GM19372 (cell line): ENCODE data around the gene COL1A2.

Experiments used
- ATAC-seq: cut with Tn5 transposase; IDR thresholded peaks from one replicate; pipeline ENCODE4 v1.9.1; 2021; ENCODE audit warnings: mild to moderate bottlenecking, low read depth, moderate library complexity; ENCODE audit not compliant: unreplicated experiment

The COL1A2 gene

GRCh38 chr7:94406696-94407095 is 12.0 kb downstream of the COL1A2 start:
- ATAC-seq, result no peak

GRCh38 chr7:94409200-94409948 is 14.7 kb downstream of the COL1A2 start:
- no peak for ATAC-seq

- ATAC-seq, result no peak
Measured at GRCh38 chr7:94410413-94411187, 15.9 kb downstream of the COL1A2 start.

GRCh38 chr7:94411188-94411466 is 16.4 kb downstream of the COL1A2 start:
- ATAC-seq, result no peak

DNA sequence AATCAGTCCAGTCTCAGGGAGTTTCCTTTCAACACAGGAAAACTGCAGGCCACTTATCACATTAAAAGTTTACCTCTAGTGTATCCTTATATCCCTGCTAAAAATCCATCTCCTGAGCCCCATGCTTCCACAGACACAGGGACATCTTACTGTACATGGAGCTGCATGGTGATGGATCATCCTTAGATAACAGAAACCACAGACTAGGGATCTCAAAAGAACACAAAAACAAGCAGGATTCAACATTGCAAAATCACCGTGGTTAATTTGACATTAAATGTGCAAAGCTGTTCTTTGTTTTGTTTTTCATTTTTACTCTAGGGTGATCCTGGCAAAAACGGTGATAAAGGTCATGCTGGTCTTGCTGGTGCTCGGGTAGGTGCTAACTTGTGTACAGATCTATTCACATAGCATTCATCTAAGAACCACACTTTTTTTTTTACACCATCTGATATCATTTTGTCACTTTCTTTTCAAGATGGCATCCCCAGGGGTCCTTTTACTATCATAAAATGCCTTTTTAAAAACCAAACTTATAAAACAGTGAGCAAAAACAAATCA is 18.1 kb downstream of the COL1A2 start:
- ATAC-seq, result no peak

DNA sequence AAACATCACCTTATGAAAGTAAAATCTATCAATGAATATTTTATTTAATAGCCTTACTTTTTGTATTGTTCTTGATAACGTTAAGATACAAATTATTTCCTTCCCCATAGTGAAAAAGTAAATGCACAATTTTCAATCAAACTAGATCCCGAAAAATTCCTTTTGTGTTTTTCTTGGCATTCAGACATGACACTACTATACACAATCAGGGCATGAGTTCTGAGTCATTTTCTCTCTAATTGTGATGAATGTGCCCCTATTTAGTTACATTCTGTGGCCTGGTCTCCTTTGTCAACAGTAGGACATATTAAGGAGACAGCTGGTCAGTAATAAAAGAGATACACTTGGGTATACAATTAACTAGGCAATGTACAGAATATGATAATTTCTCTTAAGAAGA is 19.8 kb downstream of the COL1A2 start:
- no peak for ATAC-seq

DNA sequence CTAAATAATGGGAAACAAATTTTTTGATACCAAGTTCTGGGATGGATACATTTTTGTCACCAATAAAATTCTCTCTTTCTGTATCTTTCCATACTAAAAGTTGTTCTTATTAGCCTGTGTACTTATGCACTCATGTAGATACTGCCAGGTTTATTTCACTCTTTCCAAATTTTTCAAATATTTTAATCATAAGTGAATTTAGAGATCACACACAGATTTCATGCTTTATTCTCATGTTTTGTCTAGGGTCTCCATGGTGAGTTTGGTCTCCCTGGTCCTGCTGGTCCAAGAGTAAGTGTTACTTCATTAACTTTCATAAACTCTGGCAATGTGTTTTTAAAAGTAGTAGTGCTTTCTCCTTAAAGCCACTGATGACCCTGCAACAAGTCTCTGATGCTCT is 20.3 kb downstream of the COL1A2 start:
- ATAC-seq, result no peak

DNA sequence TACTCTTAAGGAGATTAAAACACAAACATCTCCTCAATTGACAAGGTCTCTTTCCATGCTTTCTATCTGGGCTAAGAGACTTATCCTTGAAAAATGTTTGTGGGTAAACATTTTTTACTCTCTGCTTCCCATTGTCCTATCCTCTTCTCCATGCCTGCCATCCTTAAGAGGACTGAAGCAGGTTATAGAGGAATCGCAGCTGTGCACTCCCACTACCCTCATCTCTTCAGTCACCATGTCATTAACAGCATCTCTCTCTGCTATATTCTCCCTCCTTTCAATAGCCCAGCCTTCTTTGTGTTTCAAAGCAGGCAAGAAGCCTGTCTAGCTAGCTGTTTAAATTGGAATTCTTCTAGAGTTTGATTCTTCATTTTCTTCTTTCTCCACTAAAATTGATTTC is 22.6 kb downstream of the COL1A2 start:
- ATAC-seq, result no peak

GRCh38 chr7:94417901-94418300 is 23.2 kb downstream of the COL1A2 start:
- ATAC-seq, result no peak

DNA sequence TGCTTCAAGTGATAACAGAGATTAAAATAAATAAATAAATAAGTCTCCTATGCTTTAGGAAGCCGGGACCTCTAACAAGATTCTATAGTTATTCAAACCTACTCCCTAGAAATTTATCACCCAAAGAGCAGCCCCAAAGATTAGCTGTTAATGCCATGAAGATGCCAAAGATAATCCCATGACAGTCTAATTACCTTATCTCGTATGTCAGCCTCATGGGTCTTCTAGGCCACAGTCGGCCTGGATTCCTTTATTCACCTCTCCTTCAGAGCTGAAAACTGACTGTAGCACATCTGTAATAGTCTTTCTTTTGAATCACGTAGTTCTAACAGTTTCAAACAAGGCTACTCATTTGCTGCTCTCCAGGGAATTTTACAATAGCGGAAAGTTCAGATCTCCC is 24.2 kb downstream of the COL1A2 start:
- no peak for ATAC-seq

- no peak for ATAC-seq
Measured at GRCh38 chr7:94420328-94420727, 25.6 kb downstream of the COL1A2 start.

DNA sequence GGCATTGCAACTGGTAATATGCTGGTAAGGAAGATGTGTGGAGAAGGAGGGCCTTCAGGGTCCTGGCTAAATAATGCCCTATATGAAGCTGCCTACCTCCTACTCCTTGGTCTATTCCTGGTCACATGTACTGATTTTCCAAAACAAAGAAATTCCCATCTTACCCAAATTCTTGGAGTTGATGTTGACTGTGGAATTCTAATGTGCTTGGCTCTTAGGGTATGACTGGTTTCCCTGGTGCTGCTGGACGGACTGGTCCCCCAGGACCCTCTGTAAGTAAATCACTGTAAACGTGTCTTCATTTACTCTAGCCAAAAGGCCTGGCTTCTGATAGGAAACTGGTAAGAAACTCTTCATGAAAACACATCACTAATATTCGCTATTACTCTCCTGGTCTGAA is 27.0 kb downstream of the COL1A2 start:
- no peak for ATAC-seq

DNA sequence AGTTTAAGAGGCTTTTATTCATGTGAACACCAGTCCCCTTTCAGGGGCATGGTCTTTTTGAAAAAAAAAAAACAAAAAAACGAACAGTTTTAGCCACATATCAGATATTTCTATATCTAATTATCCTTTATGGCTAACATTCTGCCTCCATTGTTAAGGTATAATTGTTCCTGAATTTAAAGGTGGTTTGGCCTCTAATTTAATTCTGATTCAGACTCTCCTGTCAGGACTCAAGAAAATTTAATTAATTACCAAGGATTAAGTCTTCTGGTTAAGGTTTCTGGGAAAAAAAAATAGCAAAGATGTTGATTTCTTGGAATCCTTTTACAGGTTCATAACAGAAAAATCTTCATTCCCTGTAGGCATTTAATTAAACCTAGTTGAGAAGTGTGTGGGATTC is 27.4 kb downstream of the COL1A2 start:
- ATAC-seq, result no peak

DNA sequence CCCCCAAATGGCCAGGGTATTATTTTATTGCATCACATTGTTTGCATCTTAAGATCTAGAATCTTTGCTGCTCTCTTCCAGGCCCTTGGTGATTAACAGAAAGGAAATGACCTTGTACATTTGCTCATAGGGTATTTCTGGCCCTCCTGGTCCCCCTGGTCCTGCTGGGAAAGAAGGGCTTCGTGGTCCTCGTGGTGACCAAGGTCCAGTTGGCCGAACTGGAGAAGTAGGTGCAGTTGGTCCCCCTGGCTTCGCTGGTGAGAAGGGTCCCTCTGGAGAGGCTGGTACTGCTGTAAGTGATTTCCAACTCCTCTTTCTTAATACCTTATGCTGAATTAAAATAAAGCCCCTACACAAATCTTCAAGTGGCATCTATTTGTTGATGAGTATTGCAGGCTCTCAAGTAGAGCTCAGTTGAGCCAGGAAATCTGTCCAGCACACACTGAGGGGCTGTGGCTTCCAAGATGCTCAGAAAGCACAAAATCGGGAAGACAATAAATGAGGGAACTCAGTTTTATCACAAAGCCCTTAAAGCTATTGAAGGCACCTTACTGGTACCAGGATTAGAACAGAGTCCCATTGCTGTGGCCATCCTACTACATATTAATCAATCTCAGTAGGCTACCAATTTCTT is 28.2 kb downstream of the COL1A2 start:
- ATAC-seq, result no peak

- ATAC-seq, result no peak
Measured at GRCh38 chr7:94423863-94424735, 29.4 kb downstream of the COL1A2 start.

- ATAC-seq, result no peak
Measured at GRCh38 chr7:94425546-94425945, 30.9 kb downstream of the COL1A2 start.

- ATAC-seq, result no peak
Measured at GRCh38 chr7:94426980-94427875, 32.5 kb downstream of the COL1A2 start.

- ATAC-seq, result no peak
Measured at GRCh38 chr7:94429153-94429552, 34.5 kb downstream of the COL1A2 start.

- no peak for ATAC-seq
Measured at GRCh38 chr7:94431176-94431575, 36.5 kb downstream of the COL1A2 start.
